Measurements from ENCODE around the gene MYCBP2. TPM values are rescaled to one million over a fixed set of nuclear protein-coding genes. Genes with fewer than 3 reads are reported as not detected.

Gene MYCBP2
- total RNA-seq, 1 donor from 2014 or later = 61.1 TPM

- no peaks in the 10 kb centered on the region for H3K4me1 ChIP-seq (ENCODE audit: control insufficient read depth in 3 of 3, insufficient read depth in 3 of 3, low read length in 3 of 3)
- no peak overlapping the region for H3K4me3 ChIP-seq (ENCODE audit: low read length in 3 of 3)
- H3K27ac ChIP-seq (ENCODE audit: low read depth, low read length) = no peak overlapping the region
- H3K36me3 ChIP-seq (ENCODE audit: control insufficient read depth in 3 of 3, insufficient read depth in 3 of 3, low read length in 3 of 3) = peaks cover 12 to 27% (median 23%) of the 10 kb centered on the region in 3 donors
- no peaks in the 10 kb centered on the region for H3K27me3 ChIP-seq (ENCODE audit: control insufficient read depth in 3 of 3, insufficient read depth in 3 of 3, low read length in 3 of 3)
- H3K9me3 ChIP-seq (ENCODE audit: control insufficient read depth in 3 of 3, low read length in 3 of 3) = no peaks in the 10 kb centered on the region
- no peak overlapping the region for H3K9ac ChIP-seq (ENCODE audit: low read depth in 1 of 3, low read length in 3 of 3)
Measured at GRCh38 chr13:77099415-77099814, 227.5 kb downstream of the MYCBP2 start.

- no peak overlapping the region for H3K4me3 ChIP-seq (ENCODE audit: low read length in 3 of 3)
- no peak overlapping the region for H3K9ac ChIP-seq (ENCODE audit: low read depth in 1 of 3, low read length in 3 of 3)
- no peaks in the 10 kb centered on the region for H3K9me3 ChIP-seq (ENCODE audit: control insufficient read depth in 3 of 3, low read length in 3 of 3)
- H3K27ac ChIP-seq (ENCODE audit: low read depth, low read length) = no peak overlapping the region
- no peaks in the 10 kb centered on the region for H3K4me1 ChIP-seq (ENCODE audit: control insufficient read depth in 3 of 3, insufficient read depth in 3 of 3, low read length in 3 of 3)
- no peaks in the 10 kb centered on the region for H3K27me3 ChIP-seq (ENCODE audit: control insufficient read depth in 3 of 3, insufficient read depth in 3 of 3, low read length in 3 of 3)
- peaks cover 12 to 41% (median 31%) of the 10 kb centered on the region in 3 donors for H3K36me3 ChIP-seq (ENCODE audit: control insufficient read depth in 3 of 3, insufficient read depth in 3 of 3, low read length in 3 of 3)
Measured at GRCh38 chr13:77095288-77095687, 231.6 kb downstream of the MYCBP2 start.

DNA sequence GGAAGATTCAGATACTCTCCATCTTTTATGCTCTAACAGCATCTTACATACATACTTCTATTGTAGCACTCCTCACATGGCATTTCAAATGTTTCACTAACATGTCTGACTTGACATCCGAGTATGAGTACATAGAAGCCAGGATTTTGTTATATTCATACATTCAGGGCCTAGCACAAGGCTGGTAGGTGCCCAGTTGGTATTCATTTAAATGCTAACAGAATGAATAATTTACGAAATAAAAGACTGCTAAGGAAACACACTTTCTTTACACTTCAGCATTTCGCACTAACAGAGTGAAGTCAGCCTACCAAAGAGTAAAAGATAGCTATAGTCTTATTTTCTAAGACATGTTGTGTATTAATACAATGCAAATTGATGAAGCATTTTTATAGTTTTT lies 232.1 kb downstream of the MYCBP2 start:
- Histone ChIP-seq H3K27me3 (ENCODE audit: control insufficient read depth in 3 of 3, insufficient read depth in 3 of 3, low read length in 3 of 3) (no peaks in the 10 kb centered on the region), H3K4me1 (ENCODE audit: control insufficient read depth in 3 of 3, insufficient read depth in 3 of 3, low read length in 3 of 3) (no peaks in the 10 kb centered on the region), H3K27ac (ENCODE audit: low read depth, low read length) (no peak overlapping the region), H3K9me3 (ENCODE audit: control insufficient read depth in 3 of 3, low read length in 3 of 3) (no peaks in the 10 kb centered on the region), H3K9ac (ENCODE audit: low read depth in 1 of 3, low read length in 3 of 3) (no peak overlapping the region), H3K4me3 (ENCODE audit: low read length in 3 of 3) (no peak overlapping the region), H3K36me3 (ENCODE audit: control insufficient read depth in 3 of 3, insufficient read depth in 3 of 3, low read length in 3 of 3) (peaks cover 12 to 42% (median 31%) of the 10 kb centered on the region in 3 donors)

- no peaks in the 10 kb centered on the region for H3K9me3 ChIP-seq (ENCODE audit: control insufficient read depth in 3 of 3, low read length in 3 of 3)
- H3K4me1 ChIP-seq (ENCODE audit: control insufficient read depth in 3 of 3, insufficient read depth in 3 of 3, low read length in 3 of 3) = no peaks in the 10 kb centered on the region
- no peak overlapping the region for H3K4me3 ChIP-seq (ENCODE audit: low read length in 3 of 3)
- no peaks in the 10 kb centered on the region for H3K27me3 ChIP-seq (ENCODE audit: control insufficient read depth in 3 of 3, insufficient read depth in 3 of 3, low read length in 3 of 3)
- H3K27ac ChIP-seq (ENCODE audit: low read depth, low read length) = no peak overlapping the region
- H3K36me3 ChIP-seq (ENCODE audit: control insufficient read depth in 3 of 3, insufficient read depth in 3 of 3, low read length in 3 of 3) = peaks cover 12 to 37% (median 30%) of the 10 kb centered on the region in 3 donors
- no peak overlapping the region for H3K9ac ChIP-seq (ENCODE audit: low read depth in 1 of 3, low read length in 3 of 3)
Measured at GRCh38 chr13:77093735-77094134, 233.2 kb downstream of the MYCBP2 start.

DNA sequence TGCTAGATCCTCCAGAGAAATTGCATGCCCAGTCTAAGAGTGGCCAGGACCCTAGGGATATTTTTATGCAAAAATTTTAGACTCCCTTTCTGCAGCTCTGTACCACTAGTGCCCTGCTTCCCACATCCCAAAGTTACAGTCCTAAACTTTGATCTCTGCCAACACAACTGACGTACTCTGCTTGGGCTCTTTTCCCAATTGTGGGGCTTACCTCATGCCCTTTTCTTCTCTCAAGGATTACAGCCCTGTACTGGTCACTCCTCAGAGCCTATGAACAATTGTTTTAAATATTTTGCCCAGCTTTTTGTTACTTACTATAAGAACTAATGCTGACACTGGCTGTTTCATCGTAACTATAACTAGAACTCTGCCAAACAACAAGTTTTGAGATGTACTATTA lies 242.1 kb downstream of the MYCBP2 start:
- peaks cover 11 to 49% (median 48%) of the 10 kb centered on the region in 3 donors for H3K36me3 ChIP-seq (ENCODE audit: control insufficient read depth in 3 of 3, insufficient read depth in 3 of 3, low read length in 3 of 3)
- H3K9ac ChIP-seq (ENCODE audit: low read depth in 1 of 3, low read length in 3 of 3) = no peak overlapping the region

DNA sequence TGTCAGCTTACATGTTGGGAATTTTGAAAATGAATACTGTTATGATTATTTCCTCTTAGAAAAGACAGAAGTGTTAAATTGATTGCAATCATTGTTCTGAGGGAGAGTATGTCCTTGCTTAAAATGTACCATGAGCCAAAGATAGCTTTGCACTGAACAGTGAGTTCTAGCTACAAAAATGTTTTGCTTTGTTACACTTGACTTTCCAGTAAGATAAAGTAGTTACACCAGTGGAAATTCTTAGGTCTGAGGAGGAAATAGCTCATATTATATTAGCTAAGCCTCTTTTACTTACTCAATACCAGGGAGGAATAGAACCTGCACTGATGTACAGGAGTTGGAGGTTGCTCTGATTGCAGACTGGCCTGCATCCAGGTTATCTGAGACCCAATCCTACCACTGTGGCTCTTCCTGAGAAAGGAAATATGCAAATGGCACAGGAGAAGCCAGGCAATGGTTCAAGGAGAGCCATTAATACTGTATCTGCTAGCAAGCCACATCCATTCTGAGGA lies 246.9 kb downstream of the MYCBP2 start:
- Histone ChIP-seq H3K9me3 (ENCODE audit: control insufficient read depth in 3 of 3, low read length in 3 of 3) (no peaks in the 10 kb centered on the region), H3K27me3 (ENCODE audit: control insufficient read depth in 3 of 3, insufficient read depth in 3 of 3, low read length in 3 of 3) (no peaks in the 10 kb centered on the region), H3K36me3 (ENCODE audit: control insufficient read depth in 3 of 3, insufficient read depth in 3 of 3, low read length in 3 of 3) (peaks cover 14 to 62% (median 61%) of the 10 kb centered on the region in 3 donors), H3K4me1 (ENCODE audit: control insufficient read depth in 3 of 3, insufficient read depth in 3 of 3, low read length in 3 of 3) (no peaks in the 10 kb centered on the region), H3K9ac (ENCODE audit: low read depth in 1 of 3, low read length in 3 of 3) (no peak overlapping the region), H3K27ac (ENCODE audit: low read depth, low read length) (no peak overlapping the region), H3K4me3 (ENCODE audit: low read length in 3 of 3) (no peak overlapping the region)

More for the DNA sequence above, 242.1 kb downstream of the MYCBP2 start:
- no peak overlapping the region for H3K4me3 ChIP-seq (ENCODE audit: low read length in 3 of 3)
- H3K27ac ChIP-seq (ENCODE audit: low read depth, low read length) = no peak overlapping the region
- H3K4me1 ChIP-seq (ENCODE audit: control insufficient read depth in 3 of 3, insufficient read depth in 3 of 3, low read length in 3 of 3) = no peaks in the 10 kb centered on the region
- no peaks in the 10 kb centered on the region for H3K9me3 ChIP-seq (ENCODE audit: control insufficient read depth in 3 of 3, low read length in 3 of 3)
- H3K27me3 ChIP-seq (ENCODE audit: control insufficient read depth in 3 of 3, insufficient read depth in 3 of 3, low read length in 3 of 3) = no peaks in the 10 kb centered on the region

GRCh38 chr13:77067519-77067918 lies 259.4 kb downstream of the MYCBP2 start:
- H3K36me3 ChIP-seq (ENCODE audit: control insufficient read depth in 3 of 3, insufficient read depth in 3 of 3, low read length in 3 of 3) = peaks cover 11 to 52% (median 27%) of the 10 kb centered on the region in 3 donors
- no peaks in the 10 kb centered on the region for H3K9me3 ChIP-seq (ENCODE audit: control insufficient read depth in 3 of 3, low read length in 3 of 3)
- H3K9ac ChIP-seq (ENCODE audit: low read depth in 1 of 3, low read length in 3 of 3) = no peak overlapping the region
- H3K27me3 ChIP-seq (ENCODE audit: control insufficient read depth in 3 of 3, insufficient read depth in 3 of 3, low read length in 3 of 3) = no peaks in the 10 kb centered on the region
- no peak overlapping the region for H3K27ac ChIP-seq (ENCODE audit: low read depth, low read length)
- H3K4me3 ChIP-seq (ENCODE audit: low read length in 3 of 3) = no peak overlapping the region
- H3K4me1 ChIP-seq (ENCODE audit: control insufficient read depth in 3 of 3, insufficient read depth in 3 of 3, low read length in 3 of 3) = peaks cover 0 to 3% (median 0%) of the 10 kb centered on the region in 3 donors

DNA sequence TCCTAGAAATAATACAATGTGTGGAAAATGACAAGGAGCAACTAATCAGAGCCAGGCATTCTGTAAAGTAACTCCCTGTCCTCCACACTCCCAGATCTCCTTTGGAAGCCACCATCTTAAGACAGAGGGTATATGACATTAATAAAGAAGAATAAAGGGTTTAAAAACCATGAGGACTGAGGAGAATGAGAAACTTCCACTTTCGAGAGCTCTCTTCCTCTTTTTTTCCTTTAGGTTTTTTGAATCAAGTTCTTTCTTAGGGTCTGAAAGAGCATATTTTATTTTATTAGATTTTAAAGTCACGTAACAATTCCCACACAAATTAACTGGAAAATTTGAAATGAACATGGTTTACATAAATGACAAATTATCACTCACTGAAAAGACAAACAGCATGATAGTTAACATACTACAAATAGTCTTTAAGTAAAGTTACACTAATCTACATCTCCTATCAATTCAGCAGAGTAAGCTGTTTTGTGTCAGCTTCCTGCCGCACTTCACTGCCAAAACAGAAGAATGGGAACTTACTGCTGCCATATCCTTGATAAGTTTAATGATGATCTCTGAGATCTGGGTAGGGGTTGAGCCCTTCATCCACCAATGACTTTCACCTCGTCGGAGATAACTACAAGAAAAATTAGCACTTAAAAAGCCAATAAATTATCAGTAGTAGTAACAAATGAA lies 261.3 kb downstream of the MYCBP2 start:
- H3K4me3 ChIP-seq (ENCODE audit: low read length in 3 of 3) = no peak overlapping the region
- no peaks in the 10 kb centered on the region for H3K27me3 ChIP-seq (ENCODE audit: control insufficient read depth in 3 of 3, insufficient read depth in 3 of 3, low read length in 3 of 3)
- H3K9me3 ChIP-seq (ENCODE audit: control insufficient read depth in 3 of 3, low read length in 3 of 3) = no peaks in the 10 kb centered on the region
- peaks cover 14 to 60% (median 31%) of the 10 kb centered on the region in 3 donors for H3K36me3 ChIP-seq (ENCODE audit: control insufficient read depth in 3 of 3, insufficient read depth in 3 of 3, low read length in 3 of 3)
- no peak overlapping the region for H3K9ac ChIP-seq (ENCODE audit: low read depth in 1 of 3, low read length in 3 of 3)
- peaks cover 0 to 3% (median 0%) of the 10 kb centered on the region in 3 donors for H3K4me1 ChIP-seq (ENCODE audit: control insufficient read depth in 3 of 3, insufficient read depth in 3 of 3, low read length in 3 of 3)
- no peak overlapping the region for H3K27ac ChIP-seq (ENCODE audit: low read depth, low read length)

DNA sequence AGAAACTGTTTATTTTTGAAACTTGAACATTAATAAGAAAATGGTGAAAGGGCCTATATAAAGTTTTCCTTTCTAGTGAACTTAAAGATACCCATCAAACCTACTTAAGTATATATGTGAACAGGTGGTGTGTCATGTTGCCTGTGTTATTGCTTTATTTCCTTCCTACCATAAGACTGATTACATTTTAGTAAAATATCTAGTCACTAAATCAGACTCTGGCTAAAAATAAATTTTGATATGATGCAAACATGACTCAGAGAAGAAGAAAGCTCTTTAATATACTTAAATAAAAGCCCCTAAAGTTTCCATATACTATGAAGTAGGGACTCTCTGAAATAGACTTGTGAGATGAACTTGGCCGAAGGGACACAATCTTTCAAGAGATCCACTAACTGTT lies 264.8 kb downstream of the MYCBP2 start:
- Histone ChIP-seq H3K9me3 (ENCODE audit: control insufficient read depth in 3 of 3, low read length in 3 of 3) (no peaks in the 10 kb centered on the region), H3K36me3 (ENCODE audit: control insufficient read depth in 3 of 3, insufficient read depth in 3 of 3, low read length in 3 of 3) (peaks cover 10 to 53% (median 29%) of the 10 kb centered on the region in 3 donors), H3K4me1 (ENCODE audit: control insufficient read depth in 3 of 3, insufficient read depth in 3 of 3, low read length in 3 of 3) (no peaks in the 10 kb centered on the region), H3K4me3 (ENCODE audit: low read length in 3 of 3) (no peak overlapping the region), H3K27ac (ENCODE audit: low read depth, low read length) (no peak overlapping the region), H3K27me3 (ENCODE audit: control insufficient read depth in 3 of 3, insufficient read depth in 3 of 3, low read length in 3 of 3) (no peaks in the 10 kb centered on the region), H3K9ac (ENCODE audit: low read depth in 1 of 3, low read length in 3 of 3) (no peak overlapping the region)

- Histone ChIP-seq H3K4me1 (ENCODE audit: control insufficient read depth in 3 of 3, insufficient read depth in 3 of 3, low read length in 3 of 3) (peaks cover 0 to 4% (median 1%) of the 10 kb centered on the region in 3 donors), H3K9ac (ENCODE audit: low read depth in 1 of 3, low read length in 3 of 3) (no peak overlapping the region), H3K9me3 (ENCODE audit: control insufficient read depth in 3 of 3, low read length in 3 of 3) (no peaks in the 10 kb centered on the region), H3K27me3 (ENCODE audit: control insufficient read depth in 3 of 3, insufficient read depth in 3 of 3, low read length in 3 of 3) (no peaks in the 10 kb centered on the region), H3K4me3 (ENCODE audit: low read length in 3 of 3) (no peak overlapping the region), H3K27ac (ENCODE audit: low read depth, low read length) (no peak overlapping the region), H3K36me3 (ENCODE audit: control insufficient read depth in 3 of 3, insufficient read depth in 3 of 3, low read length in 3 of 3) (peaks cover 9 to 56% (median 30%) of the 10 kb centered on the region in 3 donors)
Measured at GRCh38 chr13:77061362-77061761, 265.5 kb downstream of the MYCBP2 start.

Data from skeletal muscle tissue (tissue), 4 donors.